Peyer's patch (tissue), 4 donors: ENCODE data around the gene ATG5.

Source experiments
- CTCF ChIP-seq, 6 experiments: fragments of 450-650 bp in 4 of 6; fragments of 200-600 bp in 2 of 6; sonication (generic) in 1 of 6; IDR thresholded peaks; one replicate each; pipeline ENCODE4 v1.5.1; 2017 to 2019; ENCODE audit warnings: antibody characterized with exemption in 6 of 6, mild to moderate bottlenecking in 3 of 6, moderate library complexity in 1 of 6
- POLR2A ChIP-seq, 2 donors: fragments of 450-650 bp; IDR thresholded peaks; one replicate each; pipeline ENCODE4 v1.5.1; 2017; ENCODE audit warnings: antibody characterized with exemption in 2 of 2, mild to moderate bottlenecking in 2 of 2, moderate library complexity in 2 of 2

GRCh38 chr6:106370639-106371038 is 45.1 kb upstream of the ATG5 start:
- TF ChIP-seq CTCF (IDR thresholded peaks at IDR 0.05) (no peak), POLR2A (IDR thresholded peaks at IDR 0.05) (no peak)
